ENCODE measurements around the gene KPTN.

DNA sequence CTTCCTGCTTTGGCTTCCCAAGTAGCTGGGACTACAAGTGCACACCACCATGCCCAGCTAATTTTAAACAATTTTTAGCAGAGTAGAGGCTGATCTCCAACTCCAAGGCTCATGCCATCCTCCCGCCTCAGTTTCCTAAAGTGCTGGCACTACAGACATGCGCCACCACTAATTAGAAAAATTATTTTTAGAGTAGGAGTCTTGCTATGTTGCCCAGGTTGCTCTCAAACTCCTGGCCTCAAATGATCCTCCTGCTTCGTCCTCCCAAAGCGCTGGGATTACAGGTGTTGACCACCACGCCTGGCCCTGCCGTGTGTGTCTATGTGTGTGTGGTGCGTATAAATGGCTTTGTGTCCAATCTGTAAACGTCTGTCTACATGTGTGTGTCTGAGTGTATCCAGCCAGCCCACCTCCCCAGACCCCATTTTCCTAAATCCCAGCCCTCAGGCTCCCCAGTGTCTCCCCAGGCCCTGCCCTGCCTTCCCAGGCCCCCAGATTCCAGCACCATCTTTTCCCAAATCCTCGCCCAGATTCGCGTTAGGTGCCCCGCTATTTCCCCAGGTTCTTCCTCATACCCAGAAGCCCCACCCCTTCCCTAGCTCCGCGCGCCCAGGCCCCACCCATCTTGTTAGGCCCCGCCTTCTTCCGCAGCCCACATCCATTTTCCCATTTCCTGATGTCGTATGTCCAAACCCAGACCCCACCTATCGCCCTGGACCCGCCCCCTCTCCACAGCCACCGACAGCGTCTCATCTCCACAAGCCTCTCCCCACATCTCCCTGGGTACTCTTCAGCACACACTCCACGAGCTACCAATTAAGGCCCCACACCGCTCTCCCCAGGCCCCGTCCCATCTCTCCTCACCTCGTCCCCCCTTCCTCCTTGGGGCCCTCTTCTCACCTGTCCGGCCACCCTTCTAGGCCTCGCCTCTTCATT is 37.2 kb downstream of the KPTN start:
- TF ChIP-seq, protein P1, sequence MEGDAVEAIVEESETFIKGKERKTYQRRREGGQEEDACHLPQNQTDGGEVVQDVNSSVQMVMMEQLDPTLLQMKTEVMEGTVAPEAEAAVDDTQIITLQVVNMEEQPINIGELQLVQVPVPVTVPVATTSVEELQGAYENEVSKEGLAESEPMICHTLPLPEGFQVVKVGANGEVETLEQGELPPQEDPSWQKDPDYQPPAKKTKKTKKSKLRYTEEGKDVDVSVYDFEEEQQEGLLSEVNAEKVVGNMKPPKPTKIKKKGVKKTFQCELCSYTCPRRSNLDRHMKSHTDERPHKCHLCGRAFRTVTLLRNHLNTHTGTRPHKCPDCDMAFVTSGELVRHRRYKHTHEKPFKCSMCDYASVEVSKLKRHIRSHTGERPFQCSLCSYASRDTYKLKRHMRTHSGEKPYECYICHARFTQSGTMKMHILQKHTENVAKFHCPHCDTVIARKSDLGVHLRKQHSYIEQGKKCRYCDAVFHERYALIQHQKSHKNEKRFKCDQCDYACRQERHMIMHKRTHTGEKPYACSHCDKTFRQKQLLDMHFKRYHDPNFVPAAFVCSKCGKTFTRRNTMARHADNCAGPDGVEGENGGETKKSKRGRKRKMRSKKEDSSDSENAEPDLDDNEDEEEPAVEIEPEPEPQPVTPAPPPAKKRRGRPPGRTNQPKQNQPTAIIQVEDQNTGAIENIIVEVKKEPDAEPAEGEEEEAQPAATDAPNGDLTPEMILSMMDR (IDR thresholded peaks at IDR 0.05), result no peak
- TF ChIP-seq POLR2A (IDR thresholded peaks at IDR 0.05), result no peak
